ENCODE results near the gene DLG1.
"Not testable (repeated sequence)": the region's sequence is repeated elsewhere in the genome, so short reads cannot be mapped to it uniquely, and the experiment has no call there.

The DLG1 gene

GRCh38 chr3:197242784-197243432, 55.5 kb downstream of the DLG1 start:
- DNase-seq = no peak

DNA sequence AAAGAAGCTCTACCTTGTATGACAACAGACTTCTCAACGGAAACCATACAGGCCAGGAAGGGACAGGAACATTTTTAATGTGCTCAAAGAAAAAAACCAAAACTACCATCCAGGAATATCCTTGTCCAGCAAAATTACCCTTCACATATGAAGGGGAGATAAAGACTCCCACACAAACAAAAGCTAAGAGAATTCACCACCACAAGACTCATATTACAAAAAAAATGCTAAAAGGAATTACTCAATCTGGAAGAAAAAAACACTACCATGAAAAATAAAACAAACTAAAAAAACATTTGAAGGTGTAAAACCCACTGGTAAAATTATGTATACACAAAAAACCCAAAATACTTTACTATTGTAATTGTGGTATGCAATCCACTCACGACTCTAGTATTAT, 57.2 kb downstream of the DLG1 start:
- no peak for DNase-seq

- DNase-seq = no peak
Observed at GRCh38 chr3:197239857-197240256, 58.6 kb downstream of the DLG1 start.

GRCh38 chr3:197238842-197239241, 59.6 kb downstream of the DLG1 start:
- no peak for DNase-seq

DNA sequence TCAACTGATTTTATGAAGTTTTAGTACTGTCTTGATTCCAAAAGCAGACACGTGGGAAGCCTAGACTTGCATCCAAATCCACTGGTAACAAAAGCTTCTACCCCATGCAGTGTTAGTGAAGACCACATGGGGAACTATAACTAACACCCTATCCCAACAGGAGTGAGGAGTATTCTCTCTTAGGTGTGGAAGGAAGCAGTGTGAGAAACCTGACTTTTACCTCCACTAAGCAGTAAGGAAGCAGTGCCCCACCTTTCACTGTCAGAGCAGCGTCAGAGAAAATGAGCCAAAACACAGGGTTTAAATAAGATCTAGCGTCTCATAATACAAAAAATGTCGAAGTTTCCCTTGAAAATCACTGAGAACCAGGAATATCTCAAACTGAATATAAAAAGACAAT, 60.5 kb downstream of the DLG1 start:
- no peak for DNase-seq

GRCh38 chr3:197236362-197236761, 62.0 kb downstream of the DLG1 start:
- DNase-seq = no peak

- no peak for DNase-seq
Observed at GRCh38 chr3:197234947-197235914, 63.2 kb downstream of the DLG1 start.

DNA sequence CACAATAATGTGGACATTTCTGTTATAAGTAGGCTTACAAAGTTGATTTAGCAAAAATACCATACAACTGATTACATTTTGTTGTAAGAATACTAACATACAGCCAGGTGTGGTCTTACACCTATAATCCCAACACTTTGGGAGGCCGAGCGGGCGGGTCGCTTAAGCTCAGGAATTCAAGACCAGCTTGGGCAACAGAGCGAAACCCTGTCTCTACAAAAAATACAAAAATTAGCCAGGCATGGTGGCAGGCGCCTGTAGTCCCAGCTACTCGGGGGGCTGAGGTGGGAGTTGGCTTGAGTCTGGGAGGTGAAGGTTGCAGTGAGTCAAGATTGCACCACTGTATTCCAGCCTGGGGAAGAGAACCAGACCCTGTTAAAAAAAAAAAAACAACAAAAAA, 67.1 kb downstream of the DLG1 start:
- no peak for DNase-seq

DNA sequence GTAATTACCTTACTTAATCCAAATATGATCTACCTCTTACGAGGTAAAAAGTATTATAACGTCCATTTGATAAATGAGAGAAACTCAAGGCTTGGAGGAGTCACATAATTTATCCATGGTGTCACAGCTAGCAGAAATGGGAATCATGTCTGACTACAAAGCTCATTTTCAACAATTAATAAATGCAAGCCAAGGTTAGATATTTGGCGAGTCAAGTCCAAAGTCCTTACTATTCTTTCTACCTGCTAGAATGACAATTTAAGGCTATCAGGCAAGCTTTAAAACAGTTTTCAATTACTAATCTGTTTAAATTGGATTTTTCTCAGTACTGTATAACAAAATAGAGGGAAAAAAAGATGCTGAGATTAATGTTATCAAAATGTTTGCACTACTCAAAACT, 68.6 kb downstream of the DLG1 start:
- DNase-seq = no peak

- DNase-seq = no peak
Observed at GRCh38 chr3:197229178-197229577, 69.2 kb downstream of the DLG1 start.

DNA sequence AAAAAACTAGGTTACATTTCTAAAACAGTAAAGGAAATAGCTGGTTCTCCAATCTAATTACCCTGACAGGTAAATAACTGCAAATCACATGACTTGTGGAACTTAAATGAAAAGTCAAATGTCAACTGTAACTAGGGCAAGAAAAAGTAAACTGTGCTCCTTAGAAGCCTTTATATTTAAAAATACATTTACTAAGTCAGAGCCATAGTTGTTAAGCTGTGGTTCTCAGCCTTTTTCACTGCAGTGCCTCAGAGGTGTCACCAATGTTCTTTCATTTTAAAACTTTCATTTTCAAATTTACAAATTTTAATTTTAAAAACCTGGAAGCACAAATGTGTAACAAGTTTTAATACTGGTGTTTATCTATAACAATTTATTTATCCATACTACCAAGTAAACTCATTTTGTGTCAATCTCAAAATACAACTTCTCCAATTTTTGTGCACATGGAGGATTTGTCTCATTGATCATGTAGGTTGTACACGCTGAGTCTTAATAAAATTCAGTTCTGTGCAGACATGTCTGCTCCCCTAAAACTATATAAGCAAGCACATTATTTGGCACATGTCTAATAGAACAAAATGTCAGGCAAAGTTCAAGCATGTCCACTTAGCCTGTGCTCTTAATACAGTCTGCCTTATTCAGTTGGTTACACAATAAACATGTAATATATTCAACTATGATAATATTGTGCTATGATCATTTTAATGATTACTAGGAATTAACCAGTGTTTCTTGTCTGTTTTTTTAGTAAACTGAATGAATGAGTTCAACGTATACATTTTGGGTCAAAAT, 70.4 kb downstream of the DLG1 start:
- DNase-seq = no peak

DNA sequence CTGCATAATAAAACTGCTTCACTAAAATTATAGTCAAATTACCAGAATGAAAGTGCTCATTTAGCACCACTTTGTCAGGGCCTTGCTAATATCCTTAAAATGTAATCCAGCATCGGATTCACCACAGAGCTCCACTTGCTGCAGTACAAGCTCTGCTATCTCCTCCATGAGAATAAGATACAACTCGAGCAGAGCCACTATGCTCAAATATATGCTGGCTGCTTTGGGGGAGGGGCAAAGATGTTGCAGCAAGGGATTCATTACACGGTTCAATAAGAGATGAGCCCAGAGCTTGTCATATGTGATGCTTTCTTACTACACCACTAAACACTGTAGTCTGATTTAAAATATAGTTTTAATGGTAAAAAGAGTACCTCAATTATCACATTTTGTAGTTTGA, 72.2 kb downstream of the DLG1 start:
- DNase-seq = no peak

DNA sequence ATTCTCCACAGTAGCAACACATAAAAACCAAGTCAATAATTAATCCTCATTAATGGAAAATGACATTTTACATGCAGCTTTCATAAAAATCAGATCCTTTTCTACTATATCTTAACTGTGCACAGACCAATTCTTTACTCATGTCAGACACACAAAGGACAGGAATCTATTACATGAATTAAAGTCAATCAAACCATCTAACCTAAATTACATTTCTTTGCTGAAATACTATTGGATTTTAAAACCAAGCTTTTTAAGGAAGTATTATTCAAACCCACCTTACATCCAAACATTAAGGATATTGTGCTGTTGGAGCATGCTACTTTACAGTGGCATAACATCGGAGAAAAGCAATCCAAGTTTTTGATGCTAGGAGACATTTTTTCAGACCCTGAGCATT, 72.8 kb downstream of the DLG1 start:
- no peak for DNase-seq

GRCh38 chr3:197224034-197224444, 74.4 kb downstream of the DLG1 start:
- DNase-seq = no peak

- DNase-seq = no peak
Observed at GRCh38 chr3:197222937-197223370, 75.5 kb downstream of the DLG1 start.

- no peak for DNase-seq
Observed at GRCh38 chr3:197219619-197220018, 78.8 kb downstream of the DLG1 start.

- DNase-seq = no peak
Observed at GRCh38 chr3:197218210-197218609, 80.2 kb downstream of the DLG1 start.

- no peak for DNase-seq
Observed at GRCh38 chr3:197216914-197217313, 81.5 kb downstream of the DLG1 start.

- DNase-seq = no peak
Observed at GRCh38 chr3:197216169-197216860, 82.1 kb downstream of the DLG1 start.

DNA sequence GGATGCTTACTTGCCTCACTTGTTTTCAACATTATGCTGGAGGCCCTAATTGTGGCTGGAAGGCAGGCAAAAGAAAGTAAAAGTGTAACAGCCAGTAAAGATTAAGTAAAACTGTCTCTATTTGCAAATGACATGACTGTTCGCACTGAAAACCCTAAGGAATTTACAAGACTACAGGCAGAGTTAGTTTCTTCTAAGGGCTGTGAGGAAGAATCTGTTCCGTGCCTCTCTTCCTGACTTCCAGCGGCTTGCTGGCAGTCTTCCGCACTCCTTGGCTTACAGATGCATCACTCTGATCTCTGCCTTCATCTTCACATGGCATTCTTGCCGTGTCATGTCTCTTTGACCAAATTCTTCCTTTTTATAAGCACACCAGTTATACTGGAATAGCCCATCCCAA, 86.1 kb downstream of the DLG1 start:
- DNase-seq = no peak

DNA sequence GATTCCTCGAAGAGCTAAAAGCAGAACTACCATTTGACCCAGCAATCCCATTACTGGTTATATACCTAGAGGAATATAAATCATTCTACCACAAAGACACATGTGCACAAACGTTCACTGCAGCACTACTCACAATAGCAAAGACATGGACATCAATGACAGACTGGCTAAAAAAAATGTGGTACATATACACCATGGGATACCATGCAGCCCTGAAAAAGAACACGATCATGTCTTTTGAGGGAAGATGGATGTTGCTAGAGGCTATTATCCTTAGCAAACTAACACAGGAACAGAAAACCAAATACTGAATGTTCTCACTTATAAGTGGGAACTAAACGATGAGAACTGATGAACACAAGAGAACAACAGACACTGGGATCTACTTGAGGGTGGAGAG, 86.7 kb downstream of the DLG1 start:
- not testable (repeated sequence) for DNase-seq

DNA sequence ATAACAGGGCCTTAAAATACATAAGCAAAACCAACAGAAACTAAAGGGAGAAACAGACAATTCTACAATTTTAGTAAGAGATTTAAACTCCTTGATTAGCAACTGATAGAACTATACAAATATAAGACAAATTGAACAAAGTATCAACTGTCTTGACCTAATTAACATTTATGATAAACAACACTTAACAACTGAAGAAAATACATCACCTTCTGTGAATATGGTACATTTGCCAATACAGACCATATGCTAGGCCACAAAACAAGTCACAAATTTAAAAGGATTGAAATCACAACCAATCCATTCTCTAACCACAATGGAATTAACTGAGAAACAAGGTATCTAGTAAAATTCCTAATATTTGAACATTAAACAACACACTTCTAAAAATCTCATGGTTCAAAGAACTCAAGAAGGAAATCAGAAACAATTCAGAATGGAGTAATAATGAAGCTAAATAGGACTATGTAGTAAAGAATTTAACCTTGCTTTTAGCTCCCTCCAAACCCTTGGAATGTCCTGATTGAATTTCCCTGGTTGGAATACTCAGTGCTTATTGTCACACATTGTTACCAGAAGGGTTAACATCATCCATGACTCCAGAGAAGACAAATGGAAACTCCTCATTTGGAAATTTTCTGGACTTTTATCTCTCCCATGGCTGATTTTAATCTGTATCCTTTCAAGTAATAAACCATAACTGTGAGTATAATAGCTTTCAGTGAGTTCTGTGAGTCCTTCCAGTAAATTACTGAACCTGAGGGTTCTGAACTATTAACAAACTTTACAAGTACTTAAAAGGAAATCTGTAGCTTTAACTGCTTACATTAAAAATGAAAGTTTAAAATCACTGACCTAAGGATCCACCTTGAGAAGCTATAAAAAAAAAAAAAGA, 88.8 kb downstream of the DLG1 start:
- no peak for DNase-seq
